ENCODE results near the gene SPIRE2. TPM values are rescaled to one million over a fixed set of nuclear protein-coding genes. Genes with fewer than 3 reads are reported as not detected.

Gene SPIRE2
- total and polyA plus RNA-seq, 9 of the 15 experiments (the other 6 are each of a cell fraction or from before 2014, with no cell fraction given), result 0.70 to 7.5 (median 4.6) TPM

DNA sequence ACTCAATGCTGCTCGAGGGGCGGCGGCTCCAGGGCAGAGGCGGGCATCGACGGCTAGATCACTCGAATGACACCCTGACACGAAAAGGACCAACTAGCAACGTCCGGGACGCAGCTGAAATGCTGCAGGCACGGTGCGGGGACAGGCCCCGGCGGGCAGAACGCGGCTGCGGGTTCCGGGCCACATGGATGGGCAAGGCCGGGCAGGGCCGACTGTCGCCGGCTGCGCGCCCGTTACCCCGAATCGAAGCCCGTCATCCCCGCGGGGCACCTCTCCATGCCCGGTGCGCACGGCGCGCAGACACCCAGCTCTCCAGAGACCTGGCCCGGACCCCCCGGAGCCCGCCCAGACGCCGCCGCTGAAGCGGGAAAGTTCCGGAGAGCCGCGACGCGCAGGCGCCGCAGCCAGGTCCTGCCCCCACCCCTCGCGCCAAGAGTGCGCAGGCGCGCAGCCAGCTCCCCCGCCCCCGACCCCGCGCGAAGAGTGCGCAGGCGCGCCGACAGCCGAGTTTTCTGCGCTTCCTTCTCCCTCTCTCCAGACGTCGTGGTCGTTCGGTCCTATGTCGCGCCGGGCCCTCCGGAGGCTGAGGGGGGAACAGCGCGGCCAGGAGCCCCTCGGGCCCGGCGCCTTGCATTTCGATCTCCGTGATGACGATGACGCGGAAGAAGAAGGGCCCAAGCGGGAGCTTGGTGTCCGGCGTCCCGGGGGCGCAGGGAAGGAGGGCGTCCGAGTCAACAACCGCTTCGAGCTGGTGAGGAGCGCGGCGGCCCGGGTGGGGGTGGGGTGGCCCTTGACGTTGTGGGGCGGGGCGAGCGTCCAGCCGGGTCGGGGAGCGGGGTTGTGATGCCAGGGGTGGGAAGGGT lies 45.1 kb downstream of the SPIRE2 start, which contains the start of gene TCF25 (continued):
- no peak; the same call in 1 of the 2 replicates for TF ChIP-seq RBM34 (IDR thresholded peaks at IDR 0.05; ENCODE audit: borderline replicate concordance, insufficient read depth, low read length)
- peak; percentile 54 for TF ChIP-seq FIP1L1 (IDR thresholded peaks at IDR 0.05; ENCODE audit: low read depth, low read length, poor library complexity, severe bottlenecking)
- TF ChIP-seq PHTF2 (CRISPR knock-in tag; IDR thresholded peaks at IDR 0.05), result no peak
- TF ChIP-seq SNRNP70 (optimal IDR thresholded peaks at IDR 0.05; ENCODE audit: low read depth, low read length), result no peak
- no peak; the same call in 1 of the 2 replicates for TF ChIP-seq KAT7 (CRISPR knock-in tag; IDR thresholded peaks at IDR 0.05; ENCODE audit: borderline replicate concordance)
- no peak for TF ChIP-seq ZNF586 (CRISPR knock-in tag; conservative IDR thresholded peaks at IDR 0.05)
- no peak for TF ChIP-seq ELF4 (CRISPR knock-in tag; IDR thresholded peaks at IDR 0.05)
- TF ChIP-seq MAFK (IDR thresholded peaks at IDR 0.05; ENCODE audit: low read length), result no peak
- TF ChIP-seq DACH1 (IDR thresholded peaks at IDR 0.05; ENCODE audit: partially characterized antibody), result no peak
- no peak for TF ChIP-seq MYNN (IDR thresholded peaks at IDR 0.05)
- no peak for TF ChIP-seq MYNN (CRISPR knock-in tag; IDR thresholded peaks at IDR 0.05)
- TF ChIP-seq, protein P1, sequence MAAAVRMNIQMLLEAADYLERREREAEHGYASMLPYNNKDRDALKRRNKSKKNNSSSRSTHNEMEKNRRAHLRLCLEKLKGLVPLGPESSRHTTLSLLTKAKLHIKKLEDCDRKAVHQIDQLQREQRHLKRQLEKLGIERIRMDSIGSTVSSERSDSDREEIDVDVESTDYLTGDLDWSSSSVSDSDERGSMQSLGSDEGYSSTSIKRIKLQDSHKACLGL (CRISPR knock-in tag; IDR thresholded peaks at IDR 0.05; ENCODE audit: borderline replicate concordance, poor library complexity, severe bottlenecking), result no peak
- TF ChIP-seq, protein P2, sequence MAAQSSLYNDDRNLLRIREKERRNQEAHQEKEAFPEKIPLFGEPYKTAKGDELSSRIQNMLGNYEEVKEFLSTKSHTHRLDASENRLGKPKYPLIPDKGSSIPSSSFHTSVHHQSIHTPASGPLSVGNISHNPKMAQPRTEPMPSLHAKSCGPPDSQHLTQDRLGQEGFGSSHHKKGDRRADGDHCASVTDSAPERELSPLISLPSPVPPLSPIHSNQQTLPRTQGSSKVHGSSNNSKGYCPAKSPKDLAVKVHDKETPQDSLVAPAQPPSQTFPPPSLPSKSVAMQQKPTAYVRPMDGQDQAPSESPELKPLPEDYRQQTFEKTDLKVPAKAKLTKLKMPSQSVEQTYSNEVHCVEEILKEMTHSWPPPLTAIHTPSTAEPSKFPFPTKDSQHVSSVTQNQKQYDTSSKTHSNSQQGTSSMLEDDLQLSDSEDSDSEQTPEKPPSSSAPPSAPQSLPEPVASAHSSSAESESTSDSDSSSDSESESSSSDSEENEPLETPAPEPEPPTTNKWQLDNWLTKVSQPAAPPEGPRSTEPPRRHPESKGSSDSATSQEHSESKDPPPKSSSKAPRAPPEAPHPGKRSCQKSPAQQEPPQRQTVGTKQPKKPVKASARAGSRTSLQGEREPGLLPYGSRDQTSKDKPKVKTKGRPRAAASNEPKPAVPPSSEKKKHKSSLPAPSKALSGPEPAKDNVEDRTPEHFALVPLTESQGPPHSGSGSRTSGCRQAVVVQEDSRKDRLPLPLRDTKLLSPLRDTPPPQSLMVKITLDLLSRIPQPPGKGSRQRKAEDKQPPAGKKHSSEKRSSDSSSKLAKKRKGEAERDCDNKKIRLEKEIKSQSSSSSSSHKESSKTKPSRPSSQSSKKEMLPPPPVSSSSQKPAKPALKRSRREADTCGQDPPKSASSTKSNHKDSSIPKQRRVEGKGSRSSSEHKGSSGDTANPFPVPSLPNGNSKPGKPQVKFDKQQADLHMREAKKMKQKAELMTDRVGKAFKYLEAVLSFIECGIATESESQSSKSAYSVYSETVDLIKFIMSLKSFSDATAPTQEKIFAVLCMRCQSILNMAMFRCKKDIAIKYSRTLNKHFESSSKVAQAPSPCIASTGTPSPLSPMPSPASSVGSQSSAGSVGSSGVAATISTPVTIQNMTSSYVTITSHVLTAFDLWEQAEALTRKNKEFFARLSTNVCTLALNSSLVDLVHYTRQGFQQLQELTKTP (IDR thresholded peaks at IDR 0.05; ENCODE audit: low read depth in 1 of 2, partially characterized antibody in 2 of 2), result no peak
- TF ChIP-seq ZBTB17 (CRISPR knock-in tag; IDR thresholded peaks at IDR 0.05), result no peak; the same call in 1 of the 2 replicates
- peak; percentile 93 for TF ChIP-seq POLR2AphosphoS5 (IDR thresholded peaks at IDR 0.05; ENCODE audit: control insufficient read depth, insufficient read depth, low read depth, low read length)
- TF ChIP-seq CC2D1A (IDR thresholded peaks at IDR 0.05), result no peak

All from K562 (cell line).